GM19467 (cell line): ENCODE results near the gene ZNF326.

Experiments used
- ATAC-seq: cut with Tn5 transposase; IDR thresholded peaks from one replicate; pipeline ENCODE4 v1.9.1; 2021; ENCODE audit warnings: mild to moderate bottlenecking, moderate library complexity; ENCODE audit not compliant: unreplicated experiment

ZNF326 gene, protein sequence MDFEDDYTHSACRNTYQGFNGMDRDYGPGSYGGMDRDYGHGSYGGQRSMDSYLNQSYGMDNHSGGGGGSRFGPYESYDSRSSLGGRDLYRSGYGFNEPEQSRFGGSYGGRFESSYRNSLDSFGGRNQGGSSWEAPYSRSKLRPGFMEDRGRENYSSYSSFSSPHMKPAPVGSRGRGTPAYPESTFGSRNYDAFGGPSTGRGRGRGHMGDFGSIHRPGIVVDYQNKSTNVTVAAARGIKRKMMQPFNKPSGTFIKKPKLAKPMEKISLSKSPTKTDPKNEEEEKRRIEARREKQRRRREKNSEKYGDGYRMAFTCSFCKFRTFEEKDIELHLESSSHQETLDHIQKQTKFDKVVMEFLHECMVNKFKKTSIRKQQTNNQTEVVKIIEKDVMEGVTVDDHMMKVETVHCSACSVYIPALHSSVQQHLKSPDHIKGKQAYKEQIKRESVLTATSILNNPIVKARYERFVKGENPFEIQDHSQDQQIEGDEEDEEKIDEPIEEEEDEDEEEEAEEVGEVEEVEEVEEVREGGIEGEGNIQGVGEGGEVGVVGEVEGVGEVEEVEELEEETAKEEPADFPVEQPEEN

DNA sequence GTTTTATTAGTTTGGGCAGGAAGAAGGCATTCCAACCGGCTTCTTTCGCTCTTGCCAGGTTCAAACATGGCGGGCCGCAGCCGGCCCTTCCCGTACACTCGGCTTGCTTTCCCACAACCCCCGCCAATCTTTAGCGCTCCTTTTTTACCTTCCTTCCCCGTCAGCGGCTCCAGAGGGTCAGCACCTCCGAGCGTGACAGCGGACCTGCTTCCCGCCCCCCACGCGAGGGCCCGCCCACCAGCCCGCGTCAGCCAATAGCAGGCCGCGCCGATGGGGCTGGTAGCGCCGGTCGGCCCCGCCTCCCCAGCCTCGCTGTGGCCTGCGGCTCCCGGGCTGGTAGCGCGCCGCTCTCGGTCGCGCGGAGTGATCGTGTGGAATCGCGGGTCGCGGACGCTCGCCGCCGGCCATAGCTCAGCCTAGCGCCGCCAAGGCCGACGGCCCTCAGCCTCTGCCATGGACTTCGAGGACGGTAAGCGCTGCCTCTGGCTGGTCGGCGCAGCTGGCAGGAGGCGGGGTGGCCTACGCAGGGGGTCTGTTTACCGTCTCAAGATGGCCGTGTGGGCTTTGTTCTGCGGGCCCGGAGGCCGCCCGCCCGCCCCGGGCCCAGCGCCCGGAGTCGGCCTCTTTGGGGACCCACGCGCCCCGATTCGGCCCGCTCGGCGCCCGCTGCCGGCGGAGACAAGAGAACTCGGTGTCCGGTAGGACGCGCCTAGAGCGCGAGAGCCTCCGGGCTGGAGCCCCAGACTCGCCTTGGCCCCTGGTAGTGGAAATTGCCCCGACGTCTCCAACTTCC, at the start of gene ZNF326:
TSS of gene ZNF326 (plus strand) at position 306 of the 793 bp plus-strand sequence. CDS start at position 454, 148 bp downstream.
- peak; percentile 96 for ATAC-seq

DNA sequence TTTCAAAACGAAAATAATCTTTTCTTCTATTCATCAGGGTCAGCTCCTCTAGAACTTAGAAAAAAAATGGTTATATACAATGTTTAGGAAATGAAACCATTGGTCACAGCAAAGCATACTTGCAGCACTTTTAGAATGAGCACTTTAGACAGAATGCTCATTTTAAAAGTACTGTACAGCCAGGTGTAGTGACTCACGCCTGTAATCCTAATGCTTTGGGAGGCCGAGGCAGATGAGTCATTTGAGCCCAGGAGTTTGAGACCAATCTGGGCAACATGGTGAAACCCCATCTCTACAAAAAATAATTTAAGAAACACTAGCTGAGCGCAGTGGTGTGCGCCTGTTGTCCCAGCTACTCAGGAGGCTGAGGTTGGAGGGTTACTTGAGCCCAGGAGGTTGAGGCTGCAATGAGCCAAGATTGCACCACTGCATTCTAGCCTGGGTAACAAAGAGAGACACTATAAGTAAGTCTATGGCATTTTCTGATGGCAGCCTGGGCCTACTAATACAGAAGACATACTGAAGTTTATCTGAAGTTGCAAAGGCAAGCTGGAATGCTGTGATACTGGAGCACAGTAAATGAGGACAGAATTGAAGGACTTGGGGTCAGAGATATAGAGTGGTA, 48.9 kb upstream of the ZNF326 start:
- peak; percentile 80 for ATAC-seq

DNA sequence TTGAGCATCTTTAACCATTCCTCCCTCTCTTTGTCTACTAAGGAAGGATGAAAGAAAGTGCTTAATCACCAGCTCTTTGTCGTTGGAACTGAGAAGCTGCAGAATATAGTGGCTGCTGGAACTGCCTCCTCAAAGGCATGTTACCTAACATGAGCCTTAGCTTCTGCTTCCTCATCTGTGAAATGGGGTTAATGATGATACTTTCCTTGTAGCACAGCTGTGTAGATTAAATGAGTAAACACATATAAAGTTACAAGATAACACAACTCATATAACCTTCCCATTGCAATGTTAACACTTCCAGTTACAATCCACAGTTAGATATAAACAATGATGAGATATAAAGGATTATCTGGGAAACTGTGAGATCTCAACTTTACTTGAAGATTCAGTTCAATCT, 48.4 kb upstream of the ZNF326 start:
- no peak for ATAC-seq

DNA sequence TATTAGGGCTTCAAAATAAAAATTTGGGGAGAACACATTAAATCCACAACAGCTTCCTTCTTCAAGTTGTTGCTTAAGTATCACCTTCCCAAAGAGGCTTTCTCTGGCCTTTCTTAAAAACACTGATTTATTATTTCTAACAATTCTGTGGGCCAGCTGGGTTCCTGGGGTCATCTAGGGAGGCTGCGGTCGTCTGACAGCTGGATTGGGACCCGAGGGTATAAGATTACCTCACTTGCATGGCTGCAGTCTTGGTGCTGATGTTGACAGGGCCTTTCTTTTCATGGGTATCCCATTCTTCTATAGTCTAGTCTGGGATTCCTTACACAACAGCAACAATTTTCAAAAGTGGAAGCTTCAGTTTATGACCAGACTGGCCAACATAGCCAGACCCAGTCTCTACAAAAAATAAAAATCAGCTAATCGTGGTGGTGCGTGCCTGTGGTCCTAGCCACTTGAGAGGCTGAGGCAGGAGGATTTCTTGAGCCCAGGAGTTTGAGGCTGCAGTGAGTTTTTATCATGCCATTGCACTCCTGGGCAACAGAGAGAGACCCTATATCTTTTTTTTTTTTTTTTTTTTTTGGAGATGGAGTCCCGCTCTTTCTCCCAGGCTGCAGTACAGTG, 46.1 kb upstream of the ZNF326 start:
- no peak for ATAC-seq

DNA sequence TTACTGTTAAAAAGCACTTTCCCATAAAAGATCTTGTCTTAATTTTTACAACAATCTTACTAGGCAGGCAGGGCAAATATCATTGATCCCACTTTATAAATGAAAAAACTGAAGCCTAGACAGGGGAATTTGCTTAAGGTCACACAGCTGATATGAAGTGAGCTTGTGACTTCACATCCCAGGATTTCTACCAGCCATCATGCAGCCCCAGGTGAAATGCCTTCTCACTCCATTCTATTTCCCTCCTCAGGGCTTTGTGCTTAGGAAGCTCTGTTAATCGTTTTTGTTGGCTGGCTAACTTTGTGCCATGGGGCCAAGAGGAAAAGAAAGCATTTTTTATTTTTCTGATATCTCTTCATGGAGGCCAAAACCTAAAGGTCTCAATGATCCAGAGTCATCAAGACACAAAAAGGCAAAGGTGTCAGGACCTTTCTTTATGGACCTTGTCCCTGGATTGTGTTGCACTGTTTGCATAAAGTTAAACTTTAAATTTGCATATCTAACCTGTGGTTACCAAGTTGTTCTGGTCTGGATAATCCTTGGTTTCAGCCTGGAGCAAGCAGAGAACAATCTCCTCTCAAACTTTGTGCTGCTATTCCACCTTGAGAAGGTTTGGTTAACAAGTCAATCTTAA, 44.8 kb upstream of the ZNF326 start:
- ATAC-seq, result no peak

DNA sequence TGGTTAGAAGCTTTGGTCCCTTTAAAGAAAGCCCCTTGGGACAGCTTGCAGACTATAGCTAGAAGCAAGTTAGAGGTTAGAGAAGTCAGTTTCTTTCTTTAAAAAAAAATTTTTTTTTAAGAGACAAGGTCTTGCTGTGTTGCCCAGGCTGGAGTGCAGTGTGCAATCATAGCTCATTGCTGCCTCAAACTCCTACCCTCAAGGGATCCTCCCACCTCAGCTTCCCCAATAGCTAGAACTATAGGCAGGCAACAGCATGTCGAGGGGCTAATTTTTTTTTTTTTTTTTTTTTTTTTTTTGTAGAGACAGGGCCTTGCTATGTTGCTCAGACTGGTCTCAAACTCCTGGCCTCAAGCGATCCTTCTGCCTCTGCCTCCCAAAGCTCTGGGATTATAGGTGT, 44.2 kb upstream of the ZNF326 start:
- no peak for ATAC-seq

DNA sequence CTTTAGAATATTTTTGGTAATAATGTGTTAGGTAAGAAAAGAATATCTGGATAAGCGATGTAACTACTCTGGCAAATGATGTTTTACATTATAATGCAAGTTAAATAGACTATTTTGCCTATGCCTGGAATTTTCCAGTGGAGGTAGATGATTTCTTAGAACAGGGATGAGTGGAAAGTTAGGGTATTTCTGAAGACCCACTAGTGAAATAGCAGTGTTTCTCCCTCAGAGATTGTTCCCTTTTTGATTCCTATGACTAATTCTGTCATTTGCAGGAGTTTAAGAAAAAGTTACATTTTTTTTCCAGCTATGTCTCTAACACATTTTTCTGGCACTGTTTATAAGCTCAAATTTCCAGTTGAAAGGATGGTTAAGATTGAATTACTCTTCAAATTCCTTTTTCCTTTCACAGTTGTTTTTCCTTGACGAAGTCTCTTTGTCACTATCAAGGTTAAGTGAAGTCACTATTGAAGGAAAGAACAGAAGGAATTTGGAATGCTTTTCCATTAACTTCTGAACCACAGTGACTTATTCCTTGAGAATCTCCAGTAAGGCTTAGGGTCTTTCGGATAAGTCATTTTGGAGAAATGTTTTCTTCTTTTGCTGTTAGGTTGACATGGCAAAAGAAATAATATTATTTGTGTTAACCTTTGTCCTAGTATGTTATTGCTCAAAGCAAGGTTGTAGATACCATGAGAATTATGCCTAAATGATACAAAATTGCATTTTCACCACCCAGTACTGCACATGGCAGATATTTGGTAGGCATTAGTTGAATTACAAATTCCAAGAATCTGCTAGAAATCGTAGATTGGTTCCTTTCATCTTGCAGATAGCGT, 42.9 kb upstream of the ZNF326 start:
- ATAC-seq, result no peak

DNA sequence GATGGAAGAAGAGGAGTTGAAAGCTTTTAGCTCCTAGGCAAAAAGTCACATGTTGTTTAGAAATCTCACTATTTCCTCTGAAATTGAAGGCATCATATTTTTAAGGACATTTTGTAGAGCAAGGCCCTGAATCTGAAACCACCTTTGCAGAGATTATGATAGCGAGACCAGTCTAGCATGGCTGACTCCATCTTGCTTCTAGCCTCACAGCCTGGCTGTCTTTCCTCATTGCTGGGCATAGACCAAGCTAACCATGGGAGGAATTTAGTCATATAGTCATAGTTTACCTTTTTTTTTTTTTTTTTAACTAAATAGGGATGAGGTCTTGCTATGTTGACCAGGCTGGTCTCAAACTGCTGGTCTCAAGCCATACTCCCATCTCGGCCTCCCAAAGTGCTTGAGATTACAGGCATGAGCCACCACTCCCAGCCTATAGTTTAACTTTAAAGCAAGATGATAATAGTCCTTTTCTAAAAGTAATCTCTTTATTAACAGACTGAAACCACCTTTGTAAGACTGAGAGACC, 42.2 kb upstream of the ZNF326 start:
- ATAC-seq, result no peak

DNA sequence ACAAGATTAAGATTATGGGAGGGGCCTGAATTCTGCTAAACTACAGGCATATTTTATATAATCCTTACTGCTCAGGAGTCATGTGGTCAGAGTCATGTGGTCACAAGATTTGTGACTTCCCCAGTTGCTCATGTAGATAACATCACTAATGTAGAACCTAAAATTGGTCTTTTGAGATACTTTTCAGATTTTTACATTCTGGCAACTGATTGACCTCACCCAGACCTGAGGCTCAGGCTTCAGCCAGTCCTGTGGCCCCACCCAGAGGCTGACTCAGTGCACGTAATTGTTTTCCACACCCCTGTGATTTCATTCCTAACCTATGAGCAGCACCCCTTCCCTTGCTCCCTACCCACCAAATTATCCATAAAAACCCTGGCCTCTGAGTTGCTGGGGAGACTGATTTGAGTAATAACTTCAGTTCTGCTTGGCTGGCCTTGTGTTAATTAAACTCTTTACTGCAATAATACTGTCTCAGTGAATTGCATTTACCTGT, 41.7 kb upstream of the ZNF326 start:
- ATAC-seq, result peak; percentile 51

DNA sequence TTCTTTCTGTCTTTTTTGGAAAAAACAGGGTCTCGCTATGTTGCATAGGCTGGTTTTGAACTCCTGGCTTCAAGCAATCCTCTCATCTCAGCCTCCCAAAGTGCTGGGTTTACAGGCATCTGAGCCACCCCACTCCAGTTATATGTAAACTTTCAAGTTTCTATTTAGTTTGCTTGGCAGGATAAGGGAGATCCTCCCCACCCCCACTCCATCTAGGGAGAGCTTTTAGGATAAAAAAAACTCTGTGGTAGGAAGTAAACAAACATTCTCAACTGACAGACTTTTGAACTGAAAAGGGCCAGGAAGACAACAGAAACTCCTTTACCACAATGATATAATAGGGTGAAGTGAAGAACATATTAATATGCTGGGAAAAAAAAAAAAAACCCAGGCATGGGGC, 41.0 kb upstream of the ZNF326 start:
- no peak for ATAC-seq

DNA sequence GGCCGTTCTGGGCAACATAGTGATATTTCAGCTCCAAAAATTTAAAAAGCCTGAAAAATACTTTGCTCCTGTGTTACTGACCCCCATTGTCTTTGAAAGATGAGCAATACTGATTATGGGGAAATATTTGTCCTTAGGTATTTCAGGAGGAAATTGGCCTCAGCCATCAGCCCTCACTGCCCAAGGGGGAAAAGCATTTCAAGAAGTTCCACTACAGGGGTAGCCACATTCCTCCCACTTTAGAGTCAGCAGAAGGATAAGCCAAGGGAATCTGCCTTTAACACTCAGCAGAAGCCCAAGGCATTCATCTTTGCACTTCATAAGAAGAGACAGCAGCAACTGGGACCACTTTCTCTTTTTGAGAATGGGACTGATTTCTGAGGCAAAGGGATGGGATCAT, 40.5 kb upstream of the ZNF326 start:
- ATAC-seq, result no peak

DNA sequence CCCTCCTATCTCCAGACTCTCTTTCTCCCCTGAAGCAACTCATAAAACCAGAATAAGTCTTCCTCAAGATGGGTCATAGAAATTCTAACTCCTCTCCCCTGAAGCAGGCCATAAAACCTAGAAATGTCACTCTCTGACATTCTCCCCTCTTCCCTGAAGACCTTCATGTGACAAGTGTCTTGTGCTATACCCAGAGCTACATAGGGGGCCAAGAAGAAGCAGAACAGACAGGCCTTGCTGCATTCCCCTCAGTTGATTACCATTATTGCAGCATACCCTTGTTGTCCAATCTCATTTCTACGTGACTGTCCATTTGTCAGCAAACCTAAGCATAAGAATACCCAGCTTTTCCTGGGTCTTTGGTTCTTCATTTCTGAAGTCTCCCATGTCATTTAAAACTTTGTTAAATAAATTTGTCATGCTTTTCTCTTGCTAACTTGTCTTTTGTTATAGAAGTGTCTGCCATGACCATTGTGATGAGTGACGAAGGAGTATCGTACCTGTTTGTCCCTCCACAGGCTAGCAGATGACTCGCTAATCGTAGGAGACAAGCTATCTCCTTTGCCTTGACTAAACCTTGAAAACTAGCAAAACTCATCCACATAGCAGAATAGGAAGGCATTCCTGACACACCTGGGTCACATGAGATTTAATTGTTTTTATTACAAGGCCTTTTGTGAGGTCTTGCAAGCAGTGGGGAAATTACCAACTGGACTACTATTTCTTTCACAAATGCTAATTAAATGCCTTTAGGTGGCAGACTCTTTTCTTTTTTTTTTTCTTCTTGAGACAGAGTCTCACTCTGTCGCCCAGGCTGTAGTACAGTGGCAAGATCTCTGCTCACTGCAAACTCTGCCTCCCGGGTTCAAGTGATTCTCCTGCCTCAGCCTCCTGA, 39.4 kb upstream of the ZNF326 start:
- no peak for ATAC-seq

DNA sequence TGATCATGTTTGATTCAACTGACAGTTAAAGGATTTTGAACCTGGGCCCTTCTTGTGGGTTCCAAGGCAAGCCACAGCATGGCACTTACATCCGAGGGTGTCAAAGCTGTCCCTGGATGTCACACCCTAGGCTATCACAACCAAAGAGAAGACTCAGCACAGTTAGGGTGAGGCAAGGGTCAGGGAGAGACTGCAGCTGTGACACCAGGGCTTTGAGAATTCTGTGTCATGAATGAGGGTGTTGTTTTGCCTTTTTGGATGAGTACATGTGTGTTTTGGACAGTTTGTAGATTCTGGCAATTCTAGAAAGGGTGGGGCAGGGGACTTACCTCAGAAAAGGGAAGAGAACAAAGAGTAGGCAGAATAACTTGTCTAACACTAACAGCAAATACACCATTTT, 37.8 kb upstream of the ZNF326 start:
- no peak for ATAC-seq

DNA sequence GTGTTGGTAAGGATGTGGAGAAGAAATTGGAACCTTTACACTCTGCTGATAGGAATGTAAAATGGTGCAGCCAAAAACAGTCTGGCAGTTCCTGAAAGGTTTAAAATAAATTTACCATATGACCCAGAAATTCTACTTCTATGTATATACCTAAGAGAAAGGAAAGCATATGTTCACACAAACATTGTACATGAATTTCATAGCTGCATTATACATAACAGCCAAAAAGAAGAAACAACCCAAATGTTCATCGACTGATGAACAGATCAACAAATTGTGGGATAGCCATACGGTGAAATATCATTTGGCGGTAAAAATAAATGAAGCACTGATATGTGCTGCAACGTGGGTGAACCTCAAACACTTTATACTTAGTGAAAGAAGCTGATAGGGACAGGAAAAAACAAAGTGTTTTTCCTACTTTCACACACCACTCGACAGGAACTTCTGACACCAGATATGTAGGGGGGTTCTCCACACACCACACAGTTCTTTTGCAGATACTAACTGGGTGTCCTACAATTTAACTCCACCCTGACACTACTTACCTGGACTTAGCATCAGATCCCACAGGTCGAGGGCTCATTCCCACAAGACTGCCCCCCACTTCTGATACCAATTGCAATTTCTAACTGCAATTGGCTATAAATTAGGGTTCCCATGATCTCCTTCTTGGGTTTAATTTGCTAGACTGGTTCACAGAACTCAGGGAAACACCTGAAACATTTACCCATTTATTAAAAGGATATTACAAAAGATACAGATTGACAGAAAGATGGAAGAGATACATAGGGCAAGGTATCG, 35.9 kb upstream of the ZNF326 start:
- ATAC-seq, result no peak

DNA sequence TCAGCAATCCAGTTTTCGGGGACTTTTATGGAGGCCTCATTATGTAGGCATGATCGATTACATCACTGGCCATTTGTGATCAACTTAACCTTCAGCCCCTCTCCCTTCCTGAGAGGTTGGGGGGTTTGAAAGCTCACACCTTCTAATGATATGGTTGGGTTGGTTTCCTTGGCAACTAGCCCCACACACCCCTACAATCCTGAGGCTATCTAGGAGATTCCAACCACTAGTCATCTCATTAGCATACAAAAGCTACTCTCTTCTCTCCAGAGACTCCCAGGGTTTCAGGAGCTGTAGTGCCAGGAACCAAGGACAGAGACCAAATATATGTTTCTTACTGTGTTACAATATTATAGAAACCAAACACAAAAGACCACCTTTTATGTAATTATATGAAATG, 35.2 kb upstream of the ZNF326 start:
- ATAC-seq, result no peak

DNA sequence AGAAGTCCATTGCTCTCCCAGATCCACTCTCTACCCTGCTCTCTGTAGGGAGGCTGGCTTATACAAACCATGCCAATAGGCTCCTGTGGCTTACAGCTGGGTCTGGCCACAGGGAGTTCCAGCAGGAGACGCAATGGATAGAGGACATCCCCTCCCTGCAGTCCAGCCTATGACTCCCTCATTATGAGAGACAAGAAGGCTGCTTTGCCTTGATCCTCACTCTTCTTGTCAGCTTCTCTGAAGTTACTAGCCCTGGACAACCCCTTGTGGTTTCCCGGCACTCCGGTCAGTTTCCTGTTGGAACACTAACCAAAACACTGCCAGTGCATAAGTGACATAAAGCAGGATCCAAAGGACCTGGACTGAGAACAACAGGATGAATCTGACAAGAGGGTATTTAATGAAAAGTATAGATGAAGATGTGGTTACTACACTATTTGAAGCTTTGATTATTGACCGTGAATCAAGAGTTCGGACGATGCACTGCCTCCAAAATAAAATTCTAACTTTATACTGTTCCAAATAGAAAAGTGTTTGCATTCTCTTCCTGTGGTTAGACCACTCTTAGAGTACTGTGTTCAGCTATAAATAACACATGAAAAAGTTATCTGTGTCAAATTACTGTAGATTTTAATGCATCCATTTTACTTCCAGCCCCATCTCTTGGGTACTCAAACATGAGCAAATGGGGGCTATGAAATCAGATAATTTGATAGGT, 32.7 kb upstream of the ZNF326 start:
- ATAC-seq, result no peak

DNA sequence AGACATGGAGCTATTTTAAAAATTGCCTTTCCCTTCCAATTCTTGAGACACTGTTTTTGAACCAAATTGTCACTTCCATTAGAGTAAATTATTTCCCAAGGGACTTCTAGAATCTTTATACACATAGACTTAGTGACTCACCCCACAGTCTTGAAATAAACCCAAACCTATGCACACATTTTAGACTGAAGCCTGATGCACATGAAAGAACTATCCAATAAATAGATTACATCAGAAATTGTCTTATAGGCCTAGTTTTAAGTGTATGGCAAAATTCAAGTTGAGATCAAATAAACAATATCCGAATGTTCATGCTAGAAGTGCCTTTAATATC, 32.2 kb upstream of the ZNF326 start:
- no peak for ATAC-seq
